Measurements from ENCODE around the gene SLC50A1. TPM values are rescaled to one million over a fixed set of nuclear protein-coding genes. Genes with fewer than 3 reads are reported as not detected.
"Not testable (repeated sequence)": the region's sequence is repeated elsewhere in the genome, so short reads cannot be mapped to it uniquely, and the experiment has no call there.

Gene SLC50A1
- total and polyA plus RNA-seq, 10 donors: 28.4 to 73.8 (median 40.1) TPM

GRCh38 chr1:155139895-155140629, 4.4 kb downstream of the SLC50A1 start, which contains the start of gene DPM3:
Gene DPM3 (minus strand): TSS chr1:155140531. CDS start chr1:155140240, 291 bp downstream.
- no peaks in the 10 kb centered on the region for H3K27me3 ChIP-seq (replicated peaks in 1 of 7)
- peak within 1 kb of the TSS; percentile 55 to 92 (median 76) for H3K4me3 ChIP-seq
- H3K27ac ChIP-seq: peak within 1 kb of the TSS; percentile 76 to 98 (median 94)
- H3K36me3 ChIP-seq: peaks cover 0 to 20% (median 0%) of the 10 kb centered on the region in 6 donors
- WGBS, 5 donors: 0 to 1% (median 1%) methylated on average over 38 to 42 of the region's 42 CpGs
- intact Hi-C loops (cut with DNase I; ENCODE audit: low total_unique reads): no loop called here
- peaks cover 25 to 48% (median 39%) of the 10 kb centered on the region in 6 donors for H3K4me1 ChIP-seq
- DNase-seq: peak; percentile 97
- TF ChIP-seq, protein P1, sequence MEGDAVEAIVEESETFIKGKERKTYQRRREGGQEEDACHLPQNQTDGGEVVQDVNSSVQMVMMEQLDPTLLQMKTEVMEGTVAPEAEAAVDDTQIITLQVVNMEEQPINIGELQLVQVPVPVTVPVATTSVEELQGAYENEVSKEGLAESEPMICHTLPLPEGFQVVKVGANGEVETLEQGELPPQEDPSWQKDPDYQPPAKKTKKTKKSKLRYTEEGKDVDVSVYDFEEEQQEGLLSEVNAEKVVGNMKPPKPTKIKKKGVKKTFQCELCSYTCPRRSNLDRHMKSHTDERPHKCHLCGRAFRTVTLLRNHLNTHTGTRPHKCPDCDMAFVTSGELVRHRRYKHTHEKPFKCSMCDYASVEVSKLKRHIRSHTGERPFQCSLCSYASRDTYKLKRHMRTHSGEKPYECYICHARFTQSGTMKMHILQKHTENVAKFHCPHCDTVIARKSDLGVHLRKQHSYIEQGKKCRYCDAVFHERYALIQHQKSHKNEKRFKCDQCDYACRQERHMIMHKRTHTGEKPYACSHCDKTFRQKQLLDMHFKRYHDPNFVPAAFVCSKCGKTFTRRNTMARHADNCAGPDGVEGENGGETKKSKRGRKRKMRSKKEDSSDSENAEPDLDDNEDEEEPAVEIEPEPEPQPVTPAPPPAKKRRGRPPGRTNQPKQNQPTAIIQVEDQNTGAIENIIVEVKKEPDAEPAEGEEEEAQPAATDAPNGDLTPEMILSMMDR (IDR thresholded peaks at IDR 0.05 in 8 of 11, conservative IDR thresholded peaks at IDR 0.05 in 3 of 11): peak in 1 of 11 experiments; percentile 5
- TF ChIP-seq POLR2A (IDR thresholded peaks at IDR 0.05) (peak in 1 of 3 donors; percentile 56), POLR2AphosphoS5 (IDR thresholded peaks at IDR 0.05) (peak; percentile 92 to 98 (median 95))
- no peaks in the 10 kb centered on the region for H3K9me3 ChIP-seq

DNA sequence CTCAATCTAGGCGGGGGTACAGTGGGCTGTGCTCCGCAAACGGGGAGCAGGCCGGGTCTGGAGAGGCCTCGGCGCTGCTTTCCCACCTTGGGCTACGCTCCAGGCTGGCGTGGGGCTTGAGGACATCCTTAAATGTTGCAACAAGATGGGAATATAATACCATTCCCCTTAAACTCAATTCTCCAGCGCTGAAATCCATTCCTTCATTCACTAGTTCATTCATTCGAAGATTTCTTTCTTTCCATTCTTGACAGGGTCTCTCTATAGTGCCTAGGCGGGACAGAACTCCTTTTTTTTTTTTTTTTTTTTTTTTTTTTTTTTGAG, 4.9 kb downstream of the SLC50A1 start:
- peaks cover 25 to 44% (median 36%) of the 10 kb centered on the region in 6 donors for H3K4me1 ChIP-seq
- peak overlapping the region; percentile 55 to 92 (median 76) for H3K4me3 ChIP-seq
- H3K27me3 ChIP-seq (replicated peaks in 1 of 7): no peaks in the 10 kb centered on the region
- TF ChIP-seq POLR2A (IDR thresholded peaks at IDR 0.05) (no peak), POLR2AphosphoS5 (IDR thresholded peaks at IDR 0.05) (no peak)
- TF ChIP-seq, protein P1 (IDR thresholded peaks at IDR 0.05 in 8 of 11, conservative IDR thresholded peaks at IDR 0.05 in 3 of 11): no peak
- no peak for DNase-seq
- intact Hi-C loops (cut with DNase I; ENCODE audit: low total_unique reads): no loop called here
- H3K27ac ChIP-seq: peak overlapping the region; percentile 76 to 98 (median 94)
- 5 to 11% (median 6%) methylated on average over 11 of the region's 11 CpGs for WGBS, 5 donors
- no peaks in the 10 kb centered on the region for H3K9me3 ChIP-seq
- H3K36me3 ChIP-seq: peaks cover 0 to 20% (median 0%) of the 10 kb centered on the region in 6 donors

GRCh38 chr1:155141749-155142148, 6.1 kb downstream of the SLC50A1 start:
- WGBS, 5 donors: 85 to 92% (median 89%) methylated on average over 7 of the region's 7 CpGs
- peak; percentile 2 for DNase-seq
- Histone ChIP-seq H3K27ac (no peak overlapping the region), H3K4me3 (no peak overlapping the region), H3K27me3 (replicated peaks in 1 of 7) (peaks cover 0 to 6% (median 0%) of the 10 kb centered on the region in 7 donors), H3K9me3 (no peaks in the 10 kb centered on the region), H3K4me1 (peaks cover 23 to 41% (median 33%) of the 10 kb centered on the region in 6 donors), H3K36me3 (peaks cover 0 to 20% (median 0%) of the 10 kb centered on the region in 6 donors)
- TF ChIP-seq, protein P1 (IDR thresholded peaks at IDR 0.05 in 8 of 11, conservative IDR thresholded peaks at IDR 0.05 in 3 of 11): no peak
- TF ChIP-seq POLR2A (IDR thresholded peaks at IDR 0.05) (no peak), POLR2AphosphoS5 (IDR thresholded peaks at IDR 0.05) (no peak)
- intact Hi-C loops (cut with DNase I; ENCODE audit: low total_unique reads): no loop called here

GRCh38 chr1:155145491-155145890, 9.8 kb downstream of the SLC50A1 start:
- 81 to 98% (median 91%) methylated on average over 3 of the region's 3 CpGs for WGBS, 5 donors
- H3K27me3 ChIP-seq (replicated peaks in 1 of 7): peaks cover 0 to 6% (median 0%) of the 10 kb centered on the region in 7 donors
- no peak for DNase-seq
- intact Hi-C loops (cut with DNase I; ENCODE audit: low total_unique reads): no loop called here
- TF ChIP-seq, protein P1 (IDR thresholded peaks at IDR 0.05 in 8 of 11, conservative IDR thresholded peaks at IDR 0.05 in 3 of 11): no peak
- TF ChIP-seq POLR2AphosphoS5 (IDR thresholded peaks at IDR 0.05) (no peak), POLR2A (IDR thresholded peaks at IDR 0.05) (no peak)
- H3K27ac ChIP-seq: no peak overlapping the region
- no peaks in the 10 kb centered on the region for H3K9me3 ChIP-seq
- H3K36me3 ChIP-seq: no peaks in the 10 kb centered on the region
- no peak overlapping the region for H3K4me3 ChIP-seq
- peaks cover 0 to 9% (median 5%) of the 10 kb centered on the region in 6 donors for H3K4me1 ChIP-seq

- WGBS, 5 donors: 72 to 87% (median 77%) methylated on average over 3 of the region's 3 CpGs
- H3K36me3 ChIP-seq; H3K4me3 ChIP-seq; H3K9me3 ChIP-seq; H3K4me1 ChIP-seq; H3K27ac ChIP-seq; DNase-seq; intact Hi-C loops (cut with DNase I; ENCODE audit: low total_unique reads); H3K27me3 ChIP-seq (replicated peaks in 1 of 7): not testable (repeated sequence)
Observed at GRCh38 chr1:155155996-155156643, 20.5 kb downstream of the SLC50A1 start.
